Left renal pelvis (tissue), 4 donors: ENCODE data around the gene TMEM207. TPM values are rescaled to one million over a fixed set of nuclear protein-coding genes. Genes with fewer than 3 reads are reported as not detected.
"Not testable (repeated sequence)": the region's sequence is repeated elsewhere in the genome, so short reads cannot be mapped to it uniquely, and the experiment has no call there.

Source experiments
- DNase-seq, 4 donors: peaks; one replicate each; pipeline ENCODE4 v3.0.0-alpha.2; 2013; ENCODE audit warnings: low read depth in 4 of 4, low spot score in 3 of 4
- polyA plus RNA-seq, 4 donors: library from polyadenylated mRNA; unstranded; fragments of 120-200 nt; gene quantifications; one replicate each; pipeline ENCODE4 v1.2.1, GENCODE V29; 2013; ENCODE audit not compliant: insufficient read length in 4 of 4

The TMEM207 gene
- 10 to 100 TPM in 3 of 4 donors, under 1 TPM in 1; 0.42 to 22.1 (median 17.0) TPM for polyA plus RNA-seq

- no peak for DNase-seq
Observed at GRCh38 chr3:190449801-190450200, at the start of gene TMEM207. TMEM207 (minus strand) TSS chr3:190449901; CDS start chr3:190449809, 92 bp downstream.

GRCh38 chr3:190499122-190499521 is 49.4 kb upstream of the TMEM207 start:
- no peak for DNase-seq

DNA sequence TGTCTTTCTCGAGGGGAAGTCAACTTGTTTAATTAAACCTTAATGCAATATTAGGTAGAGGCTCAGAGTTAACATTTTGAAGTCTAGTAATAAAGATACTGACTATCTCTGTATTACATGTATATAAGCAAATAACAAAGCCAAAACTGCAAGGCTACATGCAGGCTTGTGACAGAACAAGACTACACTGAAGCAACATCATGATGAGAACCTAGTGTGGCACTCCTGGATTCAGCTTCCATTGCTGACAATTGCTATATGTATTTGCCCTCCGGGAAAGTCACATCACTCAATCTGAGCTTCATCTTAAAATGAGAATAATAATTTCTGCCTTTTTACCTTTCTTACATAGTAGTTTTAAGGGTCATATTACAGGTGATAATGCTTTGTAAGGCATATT is 48.6 kb upstream of the TMEM207 start:
- no peak for DNase-seq

- DNase-seq: no peak
Observed at GRCh38 chr3:190497811-190498210, 48.1 kb upstream of the TMEM207 start.

DNA sequence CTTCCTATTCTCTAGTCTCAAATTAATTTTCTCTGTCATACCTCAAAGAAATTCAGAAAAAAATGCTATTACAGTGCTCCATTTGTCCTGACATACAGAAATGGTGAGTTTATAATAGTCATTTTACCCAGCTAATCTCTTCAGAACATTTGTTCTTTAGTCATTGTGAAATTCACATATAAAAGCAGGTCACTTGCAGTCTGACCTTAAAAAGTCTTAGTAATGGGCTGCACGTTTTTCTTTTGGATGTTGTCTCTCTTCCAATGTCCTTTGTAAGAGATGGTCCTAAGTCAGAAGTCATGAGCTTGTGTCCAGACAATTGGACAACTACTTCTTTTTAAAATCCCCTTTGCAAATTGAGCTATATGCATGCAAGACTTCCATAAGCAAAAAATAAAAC is 47.2 kb upstream of the TMEM207 start:
- DNase-seq: no peak

DNA sequence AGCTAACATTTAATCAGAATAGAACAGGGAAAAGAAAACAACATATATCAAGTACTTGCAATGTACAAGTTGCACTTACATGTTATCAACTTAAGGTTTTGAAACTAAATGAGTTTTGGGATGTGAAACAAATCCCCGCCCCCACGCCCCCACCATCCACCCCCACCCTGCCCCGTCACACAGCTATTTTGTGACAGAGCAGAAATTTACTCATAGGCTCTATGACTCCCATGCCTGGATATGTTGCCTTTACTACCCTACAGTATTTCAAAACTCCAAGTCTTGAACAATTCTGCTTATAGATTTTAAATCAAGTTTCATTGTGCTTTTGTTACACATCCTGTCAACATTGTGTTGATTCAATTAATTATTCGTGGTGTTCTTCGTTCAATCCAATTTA is 46.1 kb upstream of the TMEM207 start:
- DNase-seq: no peak

GRCh38 chr3:190495354-190495753 is 45.7 kb upstream of the TMEM207 start:
- no peak for DNase-seq

- DNase-seq: no peak
Observed at GRCh38 chr3:190494907-190495306, 45.2 kb upstream of the TMEM207 start.

- no peak for DNase-seq
Observed at GRCh38 chr3:190492966-190493365, 43.3 kb upstream of the TMEM207 start.

DNA sequence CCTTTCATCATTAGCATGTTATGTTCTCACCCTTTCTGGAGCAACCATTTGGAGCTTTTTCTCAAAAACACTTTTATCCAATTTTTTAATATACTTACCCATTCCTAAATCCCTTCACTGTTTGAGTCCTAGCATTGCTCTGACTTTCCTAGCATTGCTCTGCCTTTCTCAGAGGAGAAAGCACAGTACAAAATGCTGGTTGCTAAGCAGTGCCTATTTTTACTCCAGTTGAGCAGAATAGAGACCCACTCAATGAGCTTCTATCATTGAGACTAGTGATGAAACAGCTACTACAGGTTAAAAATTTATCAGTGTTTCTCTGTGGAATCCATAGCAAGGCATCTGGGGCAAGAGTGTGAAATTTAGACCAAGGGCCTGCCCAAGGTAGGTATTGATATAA is 42.4 kb upstream of the TMEM207 start:
- no peak for DNase-seq

DNA sequence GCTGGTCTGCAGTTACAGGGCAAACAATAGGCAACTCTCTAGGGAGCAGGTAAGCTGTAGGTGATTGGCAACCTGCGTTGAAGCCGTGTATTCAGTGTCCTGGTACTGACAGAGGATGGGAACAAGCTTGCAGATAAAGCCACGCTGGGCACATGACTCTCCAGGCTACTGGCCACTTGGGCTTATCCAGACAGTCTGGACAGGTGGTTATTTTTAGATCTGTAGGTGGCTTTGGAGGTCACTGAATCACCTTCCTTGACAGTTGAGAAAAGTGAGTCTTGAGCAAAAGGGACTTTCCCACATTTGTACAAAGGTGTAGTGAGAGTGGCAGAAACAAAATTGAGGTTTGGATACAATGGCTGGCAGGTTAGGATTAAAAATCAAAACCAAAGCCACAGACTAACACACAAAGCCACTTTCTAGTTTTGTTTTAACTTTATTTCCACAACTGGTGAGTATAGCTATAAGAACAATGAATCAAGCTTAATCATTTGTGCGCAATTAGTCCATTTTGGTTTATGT is 41.9 kb upstream of the TMEM207 start:
- no peak for DNase-seq

DNA sequence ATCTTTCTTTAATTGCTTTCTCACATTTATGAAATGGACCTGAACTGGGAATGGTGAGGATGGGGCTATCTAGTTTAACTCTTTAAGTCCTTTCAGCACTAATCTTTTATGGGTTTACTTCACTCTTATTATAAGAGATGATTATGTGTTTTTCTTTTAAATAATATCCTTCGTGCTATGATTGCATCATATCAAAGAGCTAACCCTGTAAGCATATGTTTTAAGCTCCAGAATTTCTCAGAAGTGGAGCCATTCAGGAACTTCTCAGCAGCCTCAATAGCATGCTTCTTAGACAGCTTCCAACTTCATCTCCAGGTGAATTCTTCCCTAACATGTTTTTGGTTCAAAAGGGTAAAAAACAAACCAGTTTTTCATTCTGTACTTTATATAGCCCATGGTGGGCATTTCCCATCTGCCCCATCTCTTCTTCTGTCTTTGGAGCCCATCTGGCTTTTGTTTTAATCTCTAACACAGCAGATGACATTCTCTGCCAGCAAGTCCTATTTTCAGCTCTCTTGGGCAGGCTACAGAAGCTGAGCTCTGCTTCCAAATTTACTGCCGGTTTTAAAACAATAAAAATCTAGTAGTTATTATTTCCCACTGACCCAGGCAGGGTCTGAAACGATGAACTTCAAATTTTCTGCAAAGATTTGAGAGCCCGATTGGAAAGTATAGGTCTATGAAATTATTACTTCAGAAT is 37.4 kb upstream of the TMEM207 start:
- no peak for DNase-seq

DNA sequence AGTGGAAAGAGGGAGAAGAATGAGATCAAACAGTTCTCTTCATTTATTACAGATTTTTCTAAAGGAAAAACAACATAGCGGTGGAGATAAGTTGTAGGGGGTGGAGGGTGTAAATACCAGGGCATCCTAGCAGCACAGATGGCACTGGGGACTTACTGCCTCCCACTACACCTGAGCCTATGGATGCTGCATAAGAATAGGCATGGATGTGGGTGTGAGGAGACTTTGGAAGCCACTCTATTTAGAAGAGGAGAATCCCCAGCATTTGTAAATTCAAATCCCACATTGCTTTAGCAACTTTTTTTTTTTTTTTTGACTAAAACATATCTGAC is 36.8 kb upstream of the TMEM207 start:
- DNase-seq: no peak

DNA sequence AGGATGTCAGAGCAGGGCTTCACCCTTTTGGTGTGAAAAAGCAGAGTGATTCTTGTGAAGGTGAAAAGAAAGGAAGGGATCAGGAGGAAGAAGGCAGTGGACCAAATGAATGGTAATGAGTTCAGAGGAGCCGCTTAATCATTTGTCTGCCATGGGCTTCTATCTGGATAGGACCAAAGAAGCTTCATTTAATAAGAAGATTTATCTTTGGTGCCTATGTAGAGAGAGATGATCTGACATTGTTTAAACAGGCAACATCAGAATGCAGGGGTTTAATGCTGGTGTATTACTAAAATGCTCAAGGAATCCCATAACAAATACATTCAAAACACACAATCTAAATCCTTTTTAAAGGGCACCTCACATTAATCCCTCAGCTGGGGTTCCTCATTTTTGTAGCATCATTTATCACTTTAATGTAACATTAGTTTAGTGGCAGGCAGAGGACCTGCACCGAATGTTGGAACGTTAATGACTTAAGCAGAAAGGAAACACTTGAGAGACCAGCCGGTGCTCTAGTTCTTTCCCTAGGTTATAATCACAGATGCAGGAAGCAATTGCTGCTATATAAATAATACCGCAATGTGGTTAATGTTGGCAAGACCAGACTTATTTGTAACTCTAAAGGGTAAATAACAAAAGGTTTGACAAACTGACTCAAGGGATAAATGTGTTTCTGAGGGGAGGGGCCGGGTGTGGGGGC is 36.3 kb upstream of the TMEM207 start:
- peak in 2 of 4 donors; percentile 14 to 36 for DNase-seq

DNA sequence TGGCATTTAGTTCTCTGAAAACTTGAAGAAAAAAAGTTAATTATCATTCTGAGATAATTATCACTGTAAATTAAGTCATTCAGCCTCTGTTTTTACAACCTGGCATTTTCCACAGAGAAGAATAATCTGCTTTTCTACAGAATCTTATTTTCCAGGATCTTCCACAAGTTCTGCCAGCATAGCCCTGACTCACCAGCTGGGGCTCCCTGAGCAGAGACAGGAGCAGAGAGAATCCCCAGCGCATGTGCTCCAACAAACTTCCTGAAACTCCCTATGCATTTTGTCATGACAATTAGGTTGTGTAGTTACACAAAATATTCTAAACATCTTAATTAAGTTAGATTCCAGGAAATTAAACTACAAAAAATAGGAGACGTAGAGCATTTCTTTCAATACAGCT is 32.1 kb upstream of the TMEM207 start:
- DNase-seq: no peak

DNA sequence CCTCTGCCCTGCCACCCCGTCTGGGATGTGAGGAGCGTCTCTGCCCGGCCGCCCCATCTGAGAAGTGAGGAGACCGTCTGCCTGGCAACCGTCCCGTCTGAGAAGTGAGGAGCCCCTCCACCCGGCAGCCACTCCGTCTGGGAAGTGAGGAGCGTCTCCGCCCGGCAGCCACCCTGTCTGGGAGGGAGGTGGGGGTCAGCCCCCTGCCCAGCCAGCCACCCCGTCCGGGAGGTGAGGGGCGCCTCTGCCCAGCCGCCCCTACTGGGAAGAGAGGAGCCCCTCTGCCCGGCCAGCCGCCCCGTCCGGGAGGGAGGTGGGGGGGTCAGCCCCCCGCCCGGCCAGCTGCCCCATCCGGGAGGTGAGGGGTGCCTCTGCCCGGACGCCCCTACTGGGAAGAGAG is 23.6 kb upstream of the TMEM207 start:
- DNase-seq: not testable (repeated sequence)

GRCh38 chr3:190467922-190468321 is 18.2 kb upstream of the TMEM207 start:
- DNase-seq: no peak

DNA sequence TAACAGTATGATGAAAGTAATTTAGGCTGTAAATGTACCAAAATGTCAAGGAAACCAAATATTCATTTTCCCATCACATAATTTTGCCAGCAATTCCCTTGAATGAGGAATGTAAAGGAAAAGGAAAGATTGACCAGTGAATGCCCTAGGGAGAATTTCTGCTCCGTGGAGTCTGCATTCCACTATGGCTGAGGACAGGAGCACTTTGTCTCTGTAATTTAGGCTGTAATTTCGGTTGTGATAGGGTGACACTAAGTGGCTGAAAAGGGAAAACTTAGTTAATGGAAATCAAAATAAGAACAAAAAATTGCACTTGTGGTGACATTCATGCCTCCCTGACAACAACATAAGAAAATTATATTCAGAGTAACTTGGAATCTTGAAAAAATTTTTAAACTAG is 8.3 kb upstream of the TMEM207 start:
- DNase-seq: no peak

- no peak for DNase-seq
Observed at GRCh38 chr3:190456770-190457169, 7.1 kb upstream of the TMEM207 start.

DNA sequence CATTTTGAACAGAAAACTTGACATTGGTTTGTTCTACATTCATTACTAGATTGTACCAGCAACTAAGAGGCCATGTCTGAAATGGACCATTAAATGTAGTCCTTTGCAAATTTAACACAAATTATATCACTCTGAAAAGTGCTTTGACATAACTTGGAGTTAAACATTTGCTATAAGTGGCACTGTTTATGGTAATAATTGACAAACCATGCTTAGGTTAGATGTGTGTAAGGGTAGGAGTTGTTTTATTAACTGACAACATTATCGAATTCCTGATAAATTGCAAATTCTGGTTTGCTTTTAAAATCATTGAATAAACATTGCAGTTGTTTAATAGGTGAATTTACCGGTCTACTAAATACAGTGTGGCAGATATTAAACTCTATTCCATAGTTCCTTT is 6.1 kb upstream of the TMEM207 start:
- no peak for DNase-seq

GRCh38 chr3:190448256-190448655 is 1.4 kb downstream of the TMEM207 start:
- no peak for DNase-seq

- no peak for DNase-seq
Observed at GRCh38 chr3:190446573-190447279, 3.0 kb downstream of the TMEM207 start.
